Measurements from ENCODE around the gene XRN2.
"Not testable (repeated sequence)": the region's sequence is repeated elsewhere in the genome, so short reads cannot be mapped to it uniquely, and the experiment has no call there.

The XRN2 gene

GRCh38 chr20:21344206-21344900 is 41.2 kb downstream of the XRN2 start:
- no peak for DNase-seq (ENCODE audit: low read depth)

GRCh38 chr20:21344961-21345360 is 41.8 kb downstream of the XRN2 start:
- DNase-seq (ENCODE audit: low read depth): no peak

- DNase-seq (ENCODE audit: low read depth): peak; percentile 19
Measured at GRCh38 chr20:21352703-21353102, 49.6 kb downstream of the XRN2 start.

GRCh38 chr20:21353236-21353635 is 50.1 kb downstream of the XRN2 start:
- peak; percentile 36 for DNase-seq (ENCODE audit: low read depth)

GRCh38 chr20:21355981-21356380 is 52.9 kb downstream of the XRN2 start:
- DNase-seq (ENCODE audit: low read depth): no peak

GRCh38 chr20:21356386-21356785 is 53.3 kb downstream of the XRN2 start:
- no peak for DNase-seq (ENCODE audit: low read depth)

GRCh38 chr20:21357844-21358243 is 54.7 kb downstream of the XRN2 start:
- no peak for DNase-seq (ENCODE audit: low read depth)

GRCh38 chr20:21358737-21359136 is 55.6 kb downstream of the XRN2 start:
- no peak for DNase-seq (ENCODE audit: low read depth)

GRCh38 chr20:21360705-21361104 is 57.6 kb downstream of the XRN2 start:
- no peak for DNase-seq (ENCODE audit: low read depth)

- no peak for DNase-seq (ENCODE audit: low read depth)
Measured at GRCh38 chr20:21361266-21361665, 58.1 kb downstream of the XRN2 start.

GRCh38 chr20:21364413-21364812 is 61.3 kb downstream of the XRN2 start:
- no peak for DNase-seq (ENCODE audit: low read depth)

GRCh38 chr20:21365771-21366170 is 62.6 kb downstream of the XRN2 start:
- no peak for DNase-seq (ENCODE audit: low read depth)

- not testable (repeated sequence) for DNase-seq (ENCODE audit: low read depth)
Measured at GRCh38 chr20:21366273-21366672, 63.1 kb downstream of the XRN2 start.

- DNase-seq (ENCODE audit: low read depth): no peak
Measured at GRCh38 chr20:21368791-21369190, 65.7 kb downstream of the XRN2 start.

GRCh38 chr20:21371193-21371592 is 68.1 kb downstream of the XRN2 start:
- no peak for DNase-seq (ENCODE audit: low read depth)

- DNase-seq (ENCODE audit: low read depth): no peak
Measured at GRCh38 chr20:21372016-21372415, 68.9 kb downstream of the XRN2 start.

- DNase-seq (ENCODE audit: low read depth): no peak
Measured at GRCh38 chr20:21373436-21373835, 70.3 kb downstream of the XRN2 start.

GRCh38 chr20:21376626-21377025 is 73.5 kb downstream of the XRN2 start:
- no peak for DNase-seq (ENCODE audit: low read depth)

GRCh38 chr20:21377701-21378100 is 74.6 kb downstream of the XRN2 start:
- no peak for DNase-seq (ENCODE audit: low read depth)

- DNase-seq (ENCODE audit: low read depth): no peak
Measured at GRCh38 chr20:21378259-21378658, 75.1 kb downstream of the XRN2 start.

GRCh38 chr20:21380711-21381110 is 77.6 kb downstream of the XRN2 start:
- no peak for DNase-seq (ENCODE audit: low read depth)

- DNase-seq (ENCODE audit: low read depth): no peak
Measured at GRCh38 chr20:21381619-21382018, 78.5 kb downstream of the XRN2 start.

- DNase-seq (ENCODE audit: low read depth): no peak
Measured at GRCh38 chr20:21384308-21384892, 81.3 kb downstream of the XRN2 start.

- DNase-seq (ENCODE audit: low read depth): no peak
Measured at GRCh38 chr20:21386111-21386510, 83.0 kb downstream of the XRN2 start.

Measured in HS-27A (cell line).